ENCODE measurements around the gene CYSRT1. TPM values are rescaled to one million over a fixed set of nuclear protein-coding genes. Genes with fewer than 3 reads are reported as not detected.

CYSRT1 gene
- total RNA-seq, 1 donor from 2014 or later: 0.59 TPM

DNA sequence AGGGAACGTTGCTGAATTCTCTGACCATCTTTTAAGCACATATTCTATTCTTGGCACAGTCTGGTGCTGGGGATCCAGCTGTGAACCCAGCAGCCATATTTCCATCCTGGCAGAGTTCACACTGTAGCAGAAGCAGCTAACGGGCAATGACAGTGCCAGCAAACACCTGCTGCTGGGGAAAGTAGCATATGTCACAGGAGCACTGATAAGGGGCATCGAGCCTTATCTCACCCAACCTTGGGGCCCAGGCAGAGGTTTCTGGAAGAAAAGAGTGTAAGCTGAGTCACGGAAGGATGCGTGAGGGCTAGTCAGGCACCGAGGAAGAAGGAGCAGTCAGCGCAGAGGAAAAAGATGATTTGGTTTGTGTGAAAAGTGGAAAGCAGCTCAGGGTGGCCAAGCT is 18.4 kb upstream of the CYSRT1 start:
- H3K9me3 ChIP-seq: no peaks in the 10 kb centered on the region
- no peak for DNase-seq
- no peaks in the 10 kb centered on the region for H3K27me3 ChIP-seq (ENCODE audit: low read depth)
- H3K36me3 ChIP-seq: peaks cover 8% of the 10 kb centered on the region
- peak overlapping the region; percentile 100 for H3K4me3 ChIP-seq
- ATAC-seq: no peak
- intact Hi-C loops (cut with DNase I): no loop called here
- no peak for TF ChIP-seq CTCF (IDR thresholded peaks at IDR 0.05)
- H3K27ac ChIP-seq: no peak overlapping the region
- H3K4me1 ChIP-seq: peaks cover 31% of the 10 kb centered on the region

DNA sequence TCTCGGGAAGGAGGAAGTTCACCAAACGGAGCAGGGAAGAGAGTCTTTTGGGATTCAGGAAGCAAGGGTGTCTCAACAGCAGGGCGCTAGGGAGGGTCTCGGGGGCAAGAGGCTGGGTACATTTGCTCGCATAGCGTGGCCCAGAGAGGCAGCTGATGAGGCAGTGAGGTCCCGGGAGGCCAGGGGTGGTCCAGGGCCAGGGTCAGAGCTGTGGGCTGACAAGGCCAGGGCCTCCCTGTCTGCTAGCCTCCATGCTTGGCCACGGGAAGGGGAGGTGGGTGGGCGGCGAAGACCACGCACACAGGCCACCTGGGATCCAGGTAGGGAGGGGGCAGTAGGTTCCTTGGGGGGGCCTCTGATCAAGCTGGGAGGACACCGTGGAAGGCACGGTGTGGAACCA is 13.4 kb upstream of the CYSRT1 start:
- H3K27me3 ChIP-seq (ENCODE audit: low read depth): no peaks in the 10 kb centered on the region
- H3K4me1 ChIP-seq: peaks cover 7% of the 10 kb centered on the region
- no peak for ATAC-seq
- no peak for DNase-seq
- intact Hi-C loops (cut with DNase I): no loop called here
- no peaks in the 10 kb centered on the region for H3K9me3 ChIP-seq
- peaks cover 23% of the 10 kb centered on the region for H3K36me3 ChIP-seq
- no peak overlapping the region for H3K27ac ChIP-seq
- TF ChIP-seq CTCF (IDR thresholded peaks at IDR 0.05): no peak
- H3K4me3 ChIP-seq: no peak overlapping the region

GRCh38 chr9:137212520-137212919 is 12.5 kb upstream of the CYSRT1 start:
- Histone ChIP-seq H3K4me3 (no peak overlapping the region), H3K4me1 (peaks cover 7% of the 10 kb centered on the region), H3K27ac (no peak overlapping the region), H3K36me3 (peaks cover 24% of the 10 kb centered on the region), H3K9me3 (no peaks in the 10 kb centered on the region), H3K27me3 (ENCODE audit: low read depth) (no peaks in the 10 kb centered on the region)
- no peak for TF ChIP-seq CTCF (IDR thresholded peaks at IDR 0.05)
- DNase-seq: no peak
- ATAC-seq: no peak
- intact Hi-C loops (cut with DNase I): no loop called here

DNA sequence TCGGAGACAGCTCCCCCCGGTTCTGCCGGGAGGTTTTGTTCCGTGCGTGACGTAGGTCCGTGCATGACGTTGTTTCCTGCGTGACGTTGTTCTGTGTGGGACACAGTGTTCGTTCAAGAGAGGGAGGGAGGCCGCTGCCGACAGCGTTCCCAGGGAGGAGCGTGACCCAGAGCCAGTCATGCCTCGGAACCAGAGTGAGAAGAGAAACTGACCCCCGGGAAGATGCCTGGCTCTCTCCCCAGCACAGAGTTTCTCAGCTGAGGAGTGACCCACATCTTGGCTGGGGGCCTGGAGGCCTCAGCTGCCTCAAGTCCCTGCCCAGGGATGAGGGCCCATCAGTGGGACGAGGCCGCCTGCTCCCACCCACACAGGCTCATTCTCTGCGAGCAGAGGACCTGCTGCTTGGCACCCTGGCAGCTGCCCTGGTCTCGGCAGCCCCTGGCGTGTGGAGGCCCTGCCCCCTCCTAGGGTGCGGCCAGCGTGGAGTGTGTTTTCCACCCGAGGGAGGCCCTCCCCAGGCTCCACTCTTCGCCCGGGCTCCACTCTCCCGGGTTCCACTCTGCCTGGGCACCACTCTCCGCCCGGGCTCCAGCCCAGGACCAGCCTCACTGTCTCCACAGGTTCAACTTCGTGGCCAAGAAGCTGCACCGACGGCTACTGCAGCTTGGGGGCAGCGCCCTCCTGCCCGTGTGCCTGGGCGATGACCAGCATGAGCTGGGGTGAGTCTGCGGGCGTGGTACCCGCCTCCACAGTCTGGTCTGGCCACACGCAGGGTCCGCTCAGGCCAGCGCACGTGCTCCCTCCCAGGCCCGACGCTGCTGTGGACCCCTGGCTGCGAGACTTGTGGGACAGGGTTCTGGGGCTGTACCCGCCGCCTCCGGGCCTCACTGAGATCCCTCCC is 11.6 kb upstream of the CYSRT1 start:
- no peak for TF ChIP-seq CTCF (IDR thresholded peaks at IDR 0.05)
- intact Hi-C loops (cut with DNase I): no loop called here
- Histone ChIP-seq H3K27ac (no peak overlapping the region), H3K36me3 (peaks cover 24% of the 10 kb centered on the region), H3K9me3 (no peaks in the 10 kb centered on the region), H3K4me3 (no peak overlapping the region), H3K27me3 (ENCODE audit: low read depth) (no peaks in the 10 kb centered on the region), H3K4me1 (peaks cover 16% of the 10 kb centered on the region)
- ATAC-seq (no peak), DNase-seq (no peak)

- intact Hi-C loops (cut with DNase I): no loop called here
- H3K9me3 ChIP-seq: no peaks in the 10 kb centered on the region
- H3K4me3 ChIP-seq: no peak overlapping the region
- no peaks in the 10 kb centered on the region for H3K27me3 ChIP-seq (ENCODE audit: low read depth)
- DNase-seq (no peak), ATAC-seq (no peak)
- H3K36me3 ChIP-seq: peaks cover 18% of the 10 kb centered on the region
- H3K27ac ChIP-seq: no peak overlapping the region
- no peak for TF ChIP-seq CTCF (IDR thresholded peaks at IDR 0.05)
- peaks cover 25% of the 10 kb centered on the region for H3K4me1 ChIP-seq
Measured at GRCh38 chr9:137214620-137215019, 10.4 kb upstream of the CYSRT1 start.

All from lower lobe of right lung (tissue), 2 donors.